GM19238 (cell line): ENCODE results near the gene RORB.

Experiments
- DNase-seq: peaks from one replicate; pipeline ENCODE4 v3.0.0; 2011; ENCODE audit warnings: low spot score; ENCODE audit not compliant: insufficient read length

Gene RORB

DNA sequence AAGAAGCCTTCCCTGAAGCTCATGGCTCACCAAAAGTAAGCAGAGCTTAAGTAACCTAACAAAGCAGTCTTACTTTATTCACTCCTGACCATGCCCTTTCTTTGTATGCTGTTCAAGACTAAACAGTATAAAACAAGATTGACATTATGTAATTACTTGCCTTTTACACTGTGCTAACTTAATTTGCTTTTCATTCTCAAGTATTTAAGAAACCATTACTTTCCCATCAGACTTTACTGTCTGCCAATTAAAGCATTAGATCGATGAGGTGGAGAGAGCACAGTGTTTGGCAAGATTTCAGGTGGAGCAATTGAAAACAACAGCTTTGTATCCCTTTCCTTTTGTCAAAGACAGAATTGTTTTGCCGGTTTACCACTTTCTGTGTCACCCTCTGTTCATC, 98.2 kb downstream of the RORB start:
- no peak for DNase-seq

DNA sequence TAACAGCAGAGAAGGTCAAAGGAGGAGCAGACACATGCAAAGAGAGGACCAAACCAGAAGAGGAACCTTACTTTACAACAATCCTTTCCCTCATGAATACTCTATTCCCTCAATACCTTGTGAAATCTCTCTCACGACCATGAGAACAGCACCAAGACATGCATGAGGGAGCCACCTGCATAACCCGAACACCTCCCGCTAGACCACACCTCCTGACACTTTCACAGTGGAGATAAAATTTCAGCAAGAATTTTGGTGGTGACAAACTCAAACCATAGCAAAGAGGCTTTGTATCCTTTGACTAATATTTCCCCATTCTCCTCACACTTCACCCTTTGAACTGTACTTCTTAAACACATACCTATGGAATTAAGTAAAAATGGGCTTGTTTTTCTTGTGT, 101.7 kb downstream of the RORB start:
- DNase-seq: no peak

DNA sequence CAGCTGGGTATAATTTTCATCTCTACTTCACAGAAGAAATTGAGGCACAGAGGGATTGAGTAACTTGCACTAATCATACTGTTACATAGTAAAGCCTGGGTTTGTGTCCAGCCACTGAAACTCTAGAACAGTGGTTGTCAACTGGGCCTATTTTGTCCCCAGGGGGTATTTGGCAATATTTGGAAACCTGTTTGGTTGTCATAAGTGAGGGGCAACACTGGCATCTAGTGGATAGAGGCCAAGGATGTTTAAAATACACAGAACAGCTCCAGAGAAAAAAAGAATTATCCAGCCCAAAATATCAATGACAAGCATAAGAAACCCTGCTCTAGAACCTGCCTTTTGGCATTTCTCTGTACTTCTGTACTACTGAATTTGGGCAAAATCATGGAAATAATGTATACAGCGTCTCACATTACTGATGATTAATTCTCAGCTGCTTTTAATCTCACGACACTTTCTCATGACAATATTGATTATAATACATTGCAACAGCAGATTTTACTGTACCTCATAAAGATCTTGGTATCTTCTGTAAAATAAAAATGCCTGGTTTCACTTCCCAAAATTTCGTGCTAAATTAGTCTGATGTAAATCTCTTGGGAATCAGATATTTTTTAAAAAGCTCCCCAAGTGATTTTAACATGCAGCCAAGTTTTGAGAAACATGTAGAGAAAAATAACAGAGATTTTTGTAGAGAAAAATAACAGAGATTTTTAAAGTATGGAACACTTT, 112.7 kb downstream of the RORB start:
- no peak for DNase-seq

DNA sequence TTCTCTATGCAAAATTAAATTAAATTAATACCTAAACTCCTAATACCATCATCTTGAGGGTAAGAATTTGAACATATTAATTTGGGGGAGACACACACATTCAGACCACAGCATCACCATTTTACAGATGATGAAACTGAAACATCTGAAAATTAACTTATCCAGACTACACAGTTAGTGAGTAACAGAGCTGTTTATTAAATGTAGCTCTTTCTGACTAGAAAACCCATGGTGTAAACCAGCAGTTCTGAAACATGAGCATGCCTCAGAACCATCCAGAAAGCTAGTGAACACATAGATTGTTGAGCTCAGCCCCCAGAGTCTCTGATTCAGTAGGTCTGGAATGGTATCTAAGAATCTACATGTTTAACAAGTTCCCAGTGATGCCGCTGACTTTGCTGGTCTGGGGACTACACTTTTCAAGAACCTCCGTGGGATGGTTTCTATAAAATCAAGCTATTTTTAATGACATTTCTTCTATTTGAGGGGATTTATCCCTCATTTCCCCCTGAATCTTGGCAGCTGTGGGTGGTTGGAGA, 113.5 kb downstream of the RORB start:
- no peak for DNase-seq

DNA sequence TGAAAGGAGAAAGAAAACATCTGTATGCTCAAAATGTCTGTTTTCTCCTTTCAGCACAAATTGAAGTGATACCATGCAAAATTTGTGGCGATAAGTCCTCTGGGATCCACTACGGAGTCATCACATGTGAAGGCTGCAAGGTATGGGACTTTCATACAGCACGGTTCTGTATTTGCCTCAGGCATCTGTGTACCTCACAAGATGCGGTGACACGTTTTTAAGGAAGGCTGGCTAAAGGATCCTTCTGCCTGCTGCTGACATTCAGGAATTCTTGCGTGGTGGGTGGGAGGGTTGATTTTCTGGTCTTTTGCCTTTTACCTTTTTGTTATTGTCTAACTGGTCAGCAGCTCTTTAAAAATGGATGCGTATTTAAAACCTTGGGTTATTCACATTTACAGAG, 133.1 kb downstream of the RORB start:
- DNase-seq: no peak

DNA sequence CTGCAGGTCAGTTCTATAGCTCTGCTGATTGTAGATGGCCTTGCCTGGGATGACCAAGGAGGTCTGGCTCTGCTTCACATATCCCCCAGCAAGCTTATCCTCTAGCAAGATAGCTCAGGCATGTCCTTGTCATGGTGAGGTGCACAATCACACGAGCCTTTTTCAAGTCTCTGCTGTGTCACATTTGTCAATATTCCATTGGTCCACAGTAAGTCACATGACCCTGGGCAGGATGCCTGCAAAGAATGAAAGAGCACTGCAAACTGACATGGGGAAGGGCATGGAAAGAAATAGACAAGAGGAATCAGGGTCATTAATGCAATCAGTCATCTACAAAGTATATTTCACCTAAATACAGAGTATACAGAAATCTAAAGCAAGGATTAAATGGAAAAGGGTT, 142.0 kb downstream of the RORB start:
- DNase-seq: no peak

DNA sequence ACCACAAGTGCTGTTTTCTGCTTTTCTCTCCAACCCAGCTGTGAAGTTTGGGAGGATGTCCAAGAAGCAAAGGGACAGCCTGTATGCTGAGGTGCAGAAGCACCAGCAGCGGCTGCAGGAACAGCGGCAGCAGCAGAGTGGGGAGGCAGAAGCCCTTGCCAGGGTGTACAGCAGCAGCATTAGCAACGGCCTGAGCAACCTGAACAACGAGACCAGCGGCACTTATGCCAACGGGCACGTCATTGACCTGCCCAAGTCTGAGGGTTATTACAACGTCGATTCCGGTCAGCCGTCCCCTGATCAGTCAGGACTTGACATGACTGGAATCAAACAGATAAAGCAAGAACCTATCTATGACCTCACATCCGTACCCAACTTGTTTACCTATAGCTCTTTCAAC, 145.2 kb downstream of the RORB start:
- no peak for DNase-seq

DNA sequence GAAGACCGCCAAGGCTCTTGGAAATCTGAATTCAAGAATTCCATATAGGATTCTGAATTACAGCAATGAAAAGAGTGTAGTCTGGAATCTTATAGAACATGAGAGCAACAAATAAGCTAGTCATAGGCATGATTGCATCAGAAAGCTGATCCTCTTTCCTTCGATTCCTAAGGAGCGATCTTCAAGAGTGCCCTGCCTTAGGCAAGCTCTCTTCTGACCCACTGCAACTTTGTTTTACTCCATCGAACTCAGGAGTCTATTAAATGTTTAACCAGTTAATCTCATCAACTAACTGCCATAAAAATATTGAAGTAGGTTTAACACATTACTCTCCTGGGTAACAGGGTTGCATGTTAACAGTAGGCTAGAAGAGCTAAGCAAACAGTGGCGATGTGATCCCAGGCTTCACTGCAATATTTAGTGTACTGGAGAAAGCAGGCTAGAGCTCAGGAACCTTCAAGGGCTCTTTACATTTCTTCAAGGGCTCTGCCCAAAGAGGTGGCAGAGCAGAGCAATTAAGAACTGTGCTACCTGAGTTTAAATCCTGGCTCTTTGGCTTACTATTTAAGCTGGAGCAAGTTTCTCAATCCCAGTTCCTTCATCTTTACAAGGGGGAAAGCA, 146.3 kb downstream of the RORB start:
- no peak for DNase-seq

DNA sequence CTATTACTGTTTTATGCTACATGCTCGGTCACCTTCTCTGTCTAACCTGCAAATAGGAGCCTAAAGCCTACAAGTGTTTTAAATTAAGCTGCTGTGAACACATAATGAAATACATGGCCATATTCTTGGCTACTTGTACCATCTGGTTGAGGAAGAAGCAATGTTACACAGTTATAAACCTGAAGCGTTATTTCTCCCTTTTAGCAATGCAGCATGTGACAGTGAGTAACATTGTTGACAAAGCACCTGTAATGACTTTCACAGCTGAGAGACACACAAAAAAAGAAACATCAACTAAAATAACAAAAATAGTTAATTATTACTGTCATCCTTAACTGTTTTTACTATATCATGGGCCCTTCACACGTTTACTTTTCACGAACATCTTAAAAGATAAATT, 146.9 kb downstream of the RORB start:
- no peak for DNase-seq

DNA sequence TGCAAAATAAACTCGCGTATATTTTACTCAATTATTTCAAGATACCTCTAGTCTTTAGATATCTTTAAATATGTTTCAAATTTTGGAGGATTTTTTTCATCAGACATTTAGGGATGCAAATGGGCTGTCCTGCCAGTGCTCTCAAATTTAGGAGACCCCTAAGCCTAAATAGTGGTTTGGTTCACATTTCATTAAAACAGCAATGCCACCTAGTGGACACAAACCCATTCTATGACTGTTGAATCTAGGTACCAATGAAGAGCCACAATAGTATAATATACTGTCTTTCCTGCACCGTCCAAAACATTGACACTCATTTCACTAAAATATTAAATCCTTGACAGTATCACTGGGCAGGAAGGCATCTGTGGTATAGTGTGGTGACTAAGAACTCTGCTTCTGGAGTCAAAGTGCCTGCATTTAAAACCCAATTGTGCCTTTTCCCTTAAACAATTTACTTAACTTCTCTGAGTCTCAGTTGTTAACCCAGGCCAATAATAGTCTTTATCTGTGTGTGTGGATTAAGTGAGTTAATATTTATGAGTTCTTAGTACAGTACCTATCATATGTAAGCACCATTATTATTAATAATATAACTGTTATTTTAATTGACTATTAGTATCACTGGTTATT, 148.0 kb downstream of the RORB start:
- no peak for DNase-seq

DNA sequence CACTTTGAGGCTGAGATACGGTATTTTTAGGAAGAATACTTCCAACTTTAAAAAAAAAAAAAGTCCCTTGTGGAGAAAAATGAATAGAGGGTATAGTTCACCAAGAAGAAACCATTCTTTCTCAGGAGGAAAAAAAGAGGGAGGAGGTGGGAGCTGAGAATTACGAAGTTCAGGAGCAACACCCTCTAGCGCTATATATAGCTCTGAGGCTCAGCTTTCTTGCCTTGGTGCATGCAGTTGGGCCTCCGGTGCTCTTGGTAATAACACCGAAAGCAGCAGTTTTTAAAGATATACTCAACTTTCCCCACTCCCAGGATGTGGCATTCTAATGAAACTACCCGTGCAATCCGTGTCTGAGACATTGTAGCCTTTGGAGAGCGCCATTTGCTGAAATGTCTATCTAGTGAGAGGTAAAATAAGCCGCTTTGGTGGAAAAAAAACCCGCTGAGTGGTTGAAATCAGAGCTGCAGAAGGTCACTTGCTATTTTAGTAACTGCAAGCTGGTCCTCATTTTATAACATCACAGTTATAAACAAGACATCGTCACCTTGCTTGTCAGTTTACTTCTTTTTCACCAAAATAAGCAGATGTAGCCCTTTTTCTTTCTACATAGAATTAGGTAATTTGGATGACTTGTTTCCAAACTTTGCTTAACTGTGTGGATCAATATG, 156.4 kb downstream of the RORB start:
- no peak for DNase-seq

DNA sequence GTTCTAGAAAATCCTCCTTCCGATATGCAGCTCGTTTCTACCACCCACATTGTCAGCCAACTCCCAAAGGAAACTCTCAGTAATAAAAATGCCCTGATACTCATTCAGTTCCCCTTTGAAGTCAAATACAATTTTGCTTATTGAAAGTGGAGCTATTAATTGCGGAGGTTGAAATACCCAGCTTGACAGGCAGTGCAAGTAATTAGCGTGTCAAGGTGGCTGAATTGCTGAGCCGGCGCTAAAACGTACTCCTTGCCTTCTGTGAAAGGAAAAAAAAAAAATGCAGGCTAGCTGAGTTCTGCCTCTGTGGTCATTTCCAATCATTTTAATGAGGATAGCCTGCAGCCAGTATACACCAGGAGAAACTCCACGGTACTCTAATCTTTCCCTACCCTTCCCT, 165.5 kb downstream of the RORB start:
- DNase-seq: no peak

DNA sequence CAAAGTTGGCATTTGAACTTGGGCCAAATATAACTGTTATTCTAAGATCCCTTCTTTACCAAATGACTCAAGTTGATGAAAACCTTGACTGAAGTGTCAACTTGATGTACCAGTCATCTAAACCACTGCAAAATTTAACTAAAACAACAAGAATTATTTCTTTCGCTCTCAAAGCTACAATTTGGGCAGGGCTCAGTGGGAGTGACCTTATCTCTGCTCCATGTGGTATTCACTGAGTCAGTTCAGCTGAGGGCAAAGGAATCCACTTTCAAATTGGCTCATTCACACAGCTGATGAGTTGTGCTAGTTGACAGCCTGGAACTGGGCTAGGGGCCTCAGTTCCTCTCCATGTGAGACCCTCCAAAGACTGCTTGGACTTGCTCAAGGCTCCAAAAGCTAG, 166.3 kb downstream of the RORB start:
- DNase-seq: no peak

DNA sequence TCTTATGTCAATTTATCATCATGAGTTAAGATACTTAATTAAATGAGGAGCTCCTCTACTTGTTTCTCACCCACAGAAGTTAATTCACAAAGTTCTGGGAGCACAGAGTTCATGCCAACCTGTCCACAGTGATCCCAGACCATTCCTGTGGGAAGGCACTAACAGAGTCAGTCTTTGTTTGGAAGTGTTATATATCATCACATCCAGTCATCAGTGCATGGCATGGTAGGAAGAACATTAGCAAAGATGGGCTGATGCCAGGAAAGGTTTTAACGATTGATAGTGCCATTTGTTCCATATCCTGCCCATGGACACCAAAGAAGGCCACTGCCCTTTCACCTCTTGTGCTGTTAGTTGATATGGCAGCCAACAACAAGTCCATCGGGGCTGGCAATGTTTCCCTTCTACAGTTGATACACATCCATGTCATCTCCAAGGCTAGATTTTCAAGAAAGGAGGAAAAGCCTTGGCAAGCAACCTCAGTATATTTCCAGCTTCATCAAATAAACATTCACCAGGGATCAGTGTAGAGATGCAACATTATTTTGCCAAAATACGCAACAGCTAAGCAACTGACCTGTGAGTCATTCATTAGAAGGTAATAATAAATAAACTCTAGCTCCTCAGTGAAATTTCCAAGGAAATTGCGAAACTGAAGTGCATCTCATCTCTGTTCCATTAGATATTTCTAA, 169.6 kb downstream of the RORB start:
- no peak for DNase-seq

DNA sequence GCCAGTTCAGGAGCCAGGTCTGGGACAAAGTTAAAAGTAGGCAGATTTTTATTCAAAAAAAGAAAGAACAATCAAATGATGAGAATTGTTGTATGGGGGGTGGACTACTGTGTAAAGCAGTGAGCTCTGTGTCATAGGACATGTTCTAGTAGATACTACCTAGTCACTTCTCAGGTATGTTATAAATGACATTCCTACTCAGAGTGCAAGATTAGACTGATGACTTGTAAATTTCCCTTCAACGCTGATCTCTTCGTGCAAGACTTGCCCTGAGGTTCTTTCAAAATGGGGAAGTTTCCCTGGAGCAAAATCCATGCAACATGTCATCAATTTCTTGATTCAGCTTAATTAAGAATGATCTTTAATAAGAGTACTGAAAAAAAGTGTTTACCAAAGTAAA, 175.1 kb downstream of the RORB start:
- no peak for DNase-seq

DNA sequence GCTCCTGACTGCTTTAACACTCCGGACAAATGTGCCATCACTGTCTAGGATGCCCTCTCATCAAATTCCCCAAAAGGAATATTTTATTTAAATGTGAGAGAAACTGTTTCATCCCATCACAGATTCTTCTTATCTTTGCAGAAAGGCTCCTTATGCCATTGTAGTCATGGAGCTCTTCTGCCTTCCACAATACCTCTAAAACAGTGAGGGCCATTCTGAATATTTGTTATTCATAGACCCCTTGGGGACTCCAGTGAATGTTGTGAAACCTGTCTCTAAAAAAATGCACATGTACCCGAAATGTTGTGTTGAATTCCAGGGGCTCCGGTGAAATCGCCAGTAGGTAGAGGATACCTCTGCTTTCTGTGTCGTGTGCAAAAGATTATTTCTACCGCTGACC, 176.9 kb downstream of the RORB start:
- DNase-seq: no peak

DNA sequence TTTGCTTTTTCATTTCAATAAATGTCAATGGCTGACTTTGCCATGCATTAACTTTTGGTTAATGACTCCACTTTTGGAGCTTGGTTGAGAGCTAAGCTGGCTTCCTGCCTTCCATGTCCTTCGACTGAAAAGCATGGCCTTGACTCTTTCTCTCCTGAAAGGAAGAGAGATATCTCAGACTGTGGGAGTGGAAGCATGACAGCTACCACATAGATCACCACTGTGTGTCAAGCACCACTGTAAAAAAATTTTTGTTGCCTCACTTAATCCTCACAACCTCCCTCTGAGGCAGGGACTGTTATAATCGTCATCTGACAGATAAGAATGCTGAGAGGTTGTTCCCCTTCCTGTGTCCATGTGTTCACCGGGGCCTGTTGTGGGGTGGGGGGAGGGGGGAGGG, 184.8 kb downstream of the RORB start:
- no peak for DNase-seq

DNA sequence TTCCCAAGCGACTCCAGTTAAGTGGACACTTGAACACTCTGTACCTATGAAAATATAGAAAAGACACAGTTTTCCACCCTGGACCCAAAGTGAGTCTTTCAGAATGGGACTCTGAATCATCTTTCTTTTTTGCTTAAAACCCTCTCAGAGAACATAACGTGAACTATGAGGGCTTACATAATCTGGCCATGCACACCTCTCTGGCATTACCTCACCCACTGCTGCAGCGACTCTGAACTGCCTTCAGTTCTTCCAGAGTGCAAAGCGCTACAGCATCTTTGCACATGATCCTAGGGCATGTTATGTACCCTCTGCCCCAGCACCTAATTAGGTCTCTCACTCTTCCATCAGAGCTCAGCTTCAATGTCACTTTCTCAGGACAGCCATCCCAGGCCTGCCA, 186.2 kb downstream of the RORB start:
- no peak for DNase-seq

DNA sequence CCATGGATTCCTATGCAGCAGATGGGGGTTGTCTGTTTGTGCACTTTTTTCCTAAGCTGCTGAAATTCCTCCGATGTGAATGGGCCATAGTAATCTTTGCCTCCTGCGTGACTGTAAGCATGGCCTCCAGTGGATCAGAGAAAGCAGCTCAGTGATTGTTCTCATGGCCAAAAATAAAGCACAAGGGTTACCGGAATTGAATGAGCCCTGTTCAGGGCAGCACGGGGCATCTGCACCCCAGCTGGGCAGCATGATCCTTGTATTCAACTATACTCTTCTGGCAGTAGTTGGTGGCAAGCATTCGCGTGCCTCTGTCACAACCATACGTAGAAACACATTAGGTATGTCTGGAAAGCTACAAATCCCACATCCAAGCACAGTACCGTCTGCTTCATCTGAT, 193.9 kb downstream of the RORB start:
- DNase-seq: no peak

DNA sequence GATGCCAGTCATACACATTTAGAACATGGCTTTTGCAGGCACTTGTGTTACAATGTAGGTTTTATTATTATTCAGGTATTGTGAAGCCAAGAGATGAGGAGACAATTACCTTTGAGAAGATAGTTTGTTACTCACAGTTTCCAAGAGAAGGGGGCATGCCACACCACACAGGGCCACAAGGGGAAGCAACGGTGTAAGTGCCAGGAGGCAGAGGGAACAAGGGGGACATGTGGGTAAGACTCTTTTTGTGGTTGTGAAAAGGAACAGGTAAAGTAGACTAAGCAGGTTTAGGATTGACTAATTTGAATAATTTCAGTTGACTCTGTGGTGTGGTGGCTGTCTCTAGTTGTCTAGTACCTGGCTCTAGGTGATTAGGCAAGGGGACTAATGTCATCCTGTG, 199.4 kb downstream of the RORB start:
- no peak for DNase-seq

DNA sequence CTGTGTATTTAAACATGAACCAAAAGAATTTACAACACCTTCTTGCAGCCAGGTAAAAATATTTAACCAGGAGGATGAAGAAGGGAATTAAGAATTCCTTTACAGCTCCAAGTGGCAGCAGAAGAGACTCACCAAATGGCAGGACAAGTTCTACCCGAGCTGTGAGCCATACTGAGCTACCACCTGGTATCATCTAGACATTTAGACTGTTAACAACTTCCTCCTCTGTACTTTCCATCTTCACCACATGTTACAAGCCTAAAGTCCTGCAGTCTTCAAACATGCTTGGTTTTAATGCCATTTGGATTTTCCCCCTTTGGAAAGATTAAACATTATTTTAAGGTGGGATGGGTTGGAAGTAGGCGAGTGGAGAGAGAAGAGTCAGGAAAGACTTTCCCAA, 200.4 kb downstream of the RORB start:
- no peak for DNase-seq

DNA sequence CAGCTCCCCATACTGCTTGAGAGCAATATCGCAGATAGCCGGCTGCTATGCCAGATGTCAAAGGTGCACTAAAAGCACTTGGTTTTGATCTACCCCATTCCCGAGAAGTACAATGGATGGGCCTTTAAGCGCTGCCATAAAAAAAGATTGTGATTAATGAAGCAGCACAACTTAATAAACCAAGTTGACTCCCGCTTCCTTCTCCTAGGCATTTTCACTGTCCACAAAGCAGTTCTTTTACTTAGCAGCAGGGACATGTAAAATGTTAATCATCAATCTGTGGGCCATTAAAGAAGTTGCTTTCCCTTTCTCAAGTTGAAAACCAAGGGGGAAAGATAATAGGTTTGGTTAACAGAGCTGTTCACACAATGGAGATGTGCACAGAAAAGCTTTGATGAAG, 214.2 kb downstream of the RORB start:
- DNase-seq: no peak
